Stomach (tissue), 9 donors: ENCODE measurements around the gene ANK2. TPM values are rescaled to one million over a fixed set of nuclear protein-coding genes. Genes with fewer than 3 reads are reported as not detected.
A peak's percentile ranks its signal among the peaks of the same experiment; 100 is the strongest.

ENCODE experiments used
- DNase-seq, 2 donors: peaks; one replicate each; pipeline versions ENCODE4 v3.0.0 to v3.0.0-alpha.2; 2013 to 2019
- H3K27ac ChIP-seq, 5 donors: fragments of 200-600 bp in 4 of 5; sonication (generic) in 4 of 5; one replicate each; pipeline ENCODE4 v1.5.1; 2013 to 2019; ENCODE audit warnings: mild to moderate bottlenecking in 1 of 5, moderate library complexity in 1 of 5
- H3K27me3 ChIP-seq, 3 donors: fragments of 200-600 bp; sonication (generic); one replicate each; pipeline ENCODE4 v1.5.1; 2017 to 2019; ENCODE audit warnings: mixed run types in 1 of 3
- H3K36me3 ChIP-seq, 4 donors: fragments of 200-600 bp; sonication (generic); 1 replicate in 3 of 4; 2 replicates in 1 of 4; pipeline ENCODE4 v1.5.1; 2016 to 2019
- H3K4me1 ChIP-seq, 4 donors: fragments of 200-600 bp; sonication (generic); one replicate each; pipeline ENCODE4 v1.5.1; 2016 to 2019
- H3K4me3 ChIP-seq, 4 donors: fragments of 200-600 bp; sonication (generic) in 3 of 4; one replicate each; pipeline ENCODE4 v1.5.1; 2016 to 2019; ENCODE audit warnings: mild to moderate bottlenecking in 1 of 4
- H3K9me3 ChIP-seq, 4 donors: fragments of 200-600 bp; sonication (generic); one replicate each; pipeline ENCODE4 v1.5.1; 2016 to 2019
- CTCF ChIP-seq, 7 experiments: fragments of 450-650 bp in 4 of 7; fragments of 200-600 bp in 3 of 7; sonication (generic) in 3 of 7; IDR thresholded peaks; one replicate each; pipeline ENCODE4 v1.5.1; 2016 to 2019; ENCODE audit warnings: antibody characterized with exemption in 7 of 7, control low read depth in 2 of 7, mild to moderate bottlenecking in 1 of 7
- EP300 ChIP-seq: sonication (generic); formaldehyde crosslinking; IDR thresholded peaks from one replicate; pipeline ENCODE4 v1.6.1; 2017; ENCODE audit warnings: antibody characterized with exemption
- POLR2A ChIP-seq, 4 donors: fragments of 450-650 bp; IDR thresholded peaks; one replicate each; pipeline ENCODE4 v1.6.1; 2016; ENCODE audit warnings: antibody characterized with exemption in 4 of 4, control low read depth in 2 of 4, mild to moderate bottlenecking in 1 of 4, moderate library complexity in 1 of 4
- POLR2AphosphoS5 ChIP-seq, 3 donors: sonication (generic); formaldehyde crosslinking; IDR thresholded peaks; one replicate each; pipeline ENCODE4 v1.6.1; 2016; ENCODE audit warnings: antibody characterized with exemption in 3 of 3
- WGBS, 5 donors: extraction: QIAGEN DNeasy Blood & Tissue Kit in 3 of 5; methylation state at CpG; one replicate each; pipeline versions ENCODE4 v1.1.5 to v1.1.7; 2013 to 2018; 5-methylcytosine and 5-hydroxymethylcytosine counted together
- intact Hi-C: fragments of 100-400 bp; cut with DNase I; formaldehyde crosslinking; loops from one replicate; pipeline ENCODE4 v1.15.1; 2023; ENCODE audit warnings: low total_unique reads
- polyA plus RNA-seq, 3 donors: library from polyadenylated mRNA; stranded (reverse); fragments of 200-250 nt; gene quantifications; one replicate each; pipeline ENCODE4 v1.2.3, GENCODE V29; 2013
- total RNA-seq, 5 donors: library from RNA; depleted of rRNA; stranded (reverse); fragments of >200 nt; gene quantifications; one replicate each; pipeline versions ENCODE4 v1.1.0 to v1.2.3, GENCODE V29; 2014 to 2016
- donor health status: healthy with polysubstance abuse.
- donor health status: Bipolar disorder and iron deficiency.
- donor health status: healthy.

ANK2 gene
- total and polyA plus RNA-seq, 8 donors = 1.9 to 123 (median 13.8) TPM

GRCh38 chr4:113336556-113336955 lies 287.1 kb downstream of the ANK2 start:
- DNase-seq = no peak
- intact Hi-C loops = no loop called here
- H3K27me3 ChIP-seq = no peaks in the 10 kb centered on the region
- H3K27ac ChIP-seq = no peak overlapping the region
- H3K4me3 ChIP-seq = no peak overlapping the region
- TF ChIP-seq POLR2A (IDR thresholded peaks at IDR 0.05) = no peak
- TF ChIP-seq CTCF (IDR thresholded peaks at IDR 0.05) = no peak
- no peak for TF ChIP-seq EP300
- TF ChIP-seq POLR2AphosphoS5 (IDR thresholded peaks at IDR 0.05) = no peak
- peaks cover 3 to 7% (median 5%) of the 10 kb centered on the region in 4 donors for H3K36me3 ChIP-seq
- 71 to 84% (median 79%) methylated on average over 2 of the region's 2 CpGs for WGBS, 5 donors
- H3K4me1 ChIP-seq = peaks cover 0 to 2% (median 0%) of the 10 kb centered on the region in 4 donors
- H3K9me3 ChIP-seq = no peaks in the 10 kb centered on the region

DNA sequence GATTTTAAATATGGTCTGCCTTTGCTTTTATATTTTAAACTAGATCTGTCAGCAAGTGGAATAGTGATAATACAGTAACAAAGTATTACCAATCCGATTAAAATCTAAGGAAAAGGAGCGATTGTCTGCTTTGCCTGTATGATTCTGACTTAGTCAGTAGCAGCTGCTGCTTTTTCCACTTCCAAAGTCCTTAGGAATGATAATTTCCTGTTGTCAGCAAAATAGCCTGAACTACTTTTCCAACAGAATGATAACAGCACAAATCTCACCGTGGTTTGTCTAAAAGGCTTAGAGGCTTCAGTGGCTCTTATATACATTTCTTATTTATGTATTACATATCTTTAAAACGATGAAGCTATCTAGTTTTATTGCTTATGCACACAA lies 290.0 kb downstream of the ANK2 start:
- H3K27ac ChIP-seq = no peak overlapping the region
- H3K27me3 ChIP-seq = no peaks in the 10 kb centered on the region
- peak in 1 of 2 donors; percentile 10 for DNase-seq
- 47 to 57% (median 53%) methylated on average over 4 of the region's 4 CpGs for whole genome bisulfite sequencing, 5 donors
- H3K9me3 ChIP-seq = no peaks in the 10 kb centered on the region
- peaks cover 0 to 34% (median 8%) of the 10 kb centered on the region in 4 donors for H3K36me3 ChIP-seq
- TF ChIP-seq EP300 (no peak), POLR2AphosphoS5 (IDR thresholded peaks at IDR 0.05) (no peak), POLR2A (IDR thresholded peaks at IDR 0.05) (no peak), CTCF (IDR thresholded peaks at IDR 0.05) (no peak)
- no peaks in the 10 kb centered on the region for H3K4me1 ChIP-seq
- H3K4me3 ChIP-seq = no peak overlapping the region
- intact Hi-C loops = no loop called here

DNA sequence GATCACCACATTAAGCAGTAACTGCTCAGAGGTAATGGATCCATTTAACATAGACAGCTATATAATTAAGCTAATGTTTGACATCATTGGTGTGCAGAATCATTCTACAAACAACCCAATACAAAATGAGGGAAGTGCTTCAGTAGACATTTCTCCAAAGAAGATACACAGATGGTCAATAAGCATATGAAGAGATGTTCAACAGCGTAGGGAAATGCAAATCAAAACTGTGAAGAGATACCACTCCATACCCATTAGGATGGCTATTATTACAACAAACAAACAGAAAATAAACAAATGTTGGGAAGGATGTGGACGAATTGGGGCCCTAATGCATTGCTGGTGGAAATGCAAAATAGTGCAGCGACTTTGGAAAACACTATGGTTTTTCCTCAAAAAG lies 294.6 kb downstream of the ANK2 start:
- no peak for TF ChIP-seq EP300
- TF ChIP-seq CTCF (IDR thresholded peaks at IDR 0.05) = no peak
- no peak for TF ChIP-seq POLR2AphosphoS5 (IDR thresholded peaks at IDR 0.05)
- TF ChIP-seq POLR2A (IDR thresholded peaks at IDR 0.05) = no peak
- 73 to 87% (median 81%) methylated on average over 3 of the region's 3 CpGs for WGBS, 5 donors
- Histone ChIP-seq H3K4me3 (no peak overlapping the region), H3K4me1 (no peaks in the 10 kb centered on the region), H3K9me3 (no peaks in the 10 kb centered on the region), H3K36me3 (peaks cover 0 to 44% (median 10%) of the 10 kb centered on the region in 4 donors), H3K27ac (no peak overlapping the region), H3K27me3 (no peaks in the 10 kb centered on the region)
- intact Hi-C loops = no loop called here
- no peak for DNase-seq

- no peaks in the 10 kb centered on the region for H3K27me3 ChIP-seq
- WGBS, 5 donors = 59 to 87% (median 72%) methylated on average over 2 of the region's 2 CpGs
- intact Hi-C loops = no loop called here
- H3K4me1 ChIP-seq = no peaks in the 10 kb centered on the region
- no peak for DNase-seq
- TF ChIP-seq EP300 (no peak), CTCF (IDR thresholded peaks at IDR 0.05) (no peak), POLR2A (IDR thresholded peaks at IDR 0.05) (no peak), POLR2AphosphoS5 (IDR thresholded peaks at IDR 0.05) (no peak)
- H3K4me3 ChIP-seq = no peak overlapping the region
- H3K27ac ChIP-seq = no peak overlapping the region
- peaks cover 0 to 37% (median 10%) of the 10 kb centered on the region in 4 donors for H3K36me3 ChIP-seq
- H3K9me3 ChIP-seq = no peaks in the 10 kb centered on the region
These were observed 297.8 kb downstream of the ANK2 start for GRCh38 chr4:113347245-113347644.
